PC-9 (cell line): ENCODE results near the gene RPS4Y2. TPM values are rescaled to one million over a fixed set of nuclear protein-coding genes. Genes with fewer than 3 reads are reported as not detected.

Experiments used
- BruUV-seq: library from RNA; stranded (reverse); fragments of 400-500 nt; replicated peaks from 2 replicates; lab custom pipeline; 2021; lab: Mats Ljungman, UMichigan
- CTCF ChIA-PET: fragments of 300-600 bp; sonication (Branson Sonifier 250); formaldehyde crosslinking; loops from one replicate; lab custom pipeline; 2022; ENCODE audit warnings: antibody characterized with exemption; lab: Charles Lee
- POLR2A ChIA-PET: fragments of 300-600 bp; sonication (Branson Sonifier 250); formaldehyde crosslinking; loops from one replicate; lab custom pipeline; 2022; ENCODE audit warnings: antibody characterized with exemption; ENCODE audit not compliant: unreplicated experiment; lab: Charles Lee
- DNase-seq, 2 experiments: peaks; one replicate each; pipeline versions ENCODE4 v3.0.0 to v3.0.0-alpha.2; 2015 to 2022; ENCODE audit warnings: mixed read lengths in 1 of 2
- H2AFZ ChIP-seq: fragments of 200-600 bp; sonication (generic); 2 replicates; pipeline ENCODE4 v1.8.1; 2017; ENCODE audit warnings: antibody characterized with exemption
- H3F3A ChIP-seq: fragments of 200-600 bp; sonication (generic); 2 replicates; pipeline ENCODE4 v1.8.1; 2017; ENCODE audit warnings: antibody characterized with exemption, mild to moderate bottlenecking, low read depth; ENCODE audit not compliant: insufficient read depth
- H3K27ac ChIP-seq: fragments of 200-600 bp; sonication (generic); 2 replicates; pipeline ENCODE4 v1.6.1; 2016; ENCODE audit warnings: mixed run types
- H3K27me3 ChIP-seq: fragments of 200-600 bp; sonication (generic); 2 replicates; pipeline ENCODE4 v1.6.1; 2016; ENCODE audit warnings: low read depth, mixed run types; ENCODE audit not compliant: insufficient read depth
- H3K36me3 ChIP-seq: fragments of 200-600 bp; sonication (generic); 2 replicates; pipeline ENCODE4 v1.6.1; 2016; ENCODE audit warnings: low read depth, mixed run types
- H3K4me1 ChIP-seq: fragments of 200-600 bp; sonication (generic); replicated peaks from 2 replicates; pipeline ENCODE4 v1.6.1; 2016; ENCODE audit warnings: mixed run types; ENCODE audit not compliant: insufficient read depth
- H3K4me2 ChIP-seq: fragments of 200-600 bp; sonication (generic); 2 replicates; pipeline ENCODE4 v1.6.1; 2017; ENCODE audit warnings: mixed run types
- H3K4me3 ChIP-seq: fragments of 200-600 bp; sonication (generic); 2 replicates; pipeline ENCODE4 v1.6.1; 2016; ENCODE audit warnings: mixed run types
- H3K79me2 ChIP-seq: fragments of 200-600 bp; sonication (generic); 2 replicates; pipeline ENCODE4 v1.6.1; 2017; ENCODE audit warnings: low read depth, mixed run types
- H3K9me2 ChIP-seq: fragments of 200-600 bp; sonication (generic); 2 replicates; pipeline ENCODE4 v1.8.1; 2017; ENCODE audit warnings: mild to moderate bottlenecking; ENCODE audit not compliant: insufficient read depth
- H3K9me3 ChIP-seq: fragments of 200-600 bp; sonication (generic); 2 replicates; pipeline ENCODE4 v1.8.1; 2016; ENCODE audit warnings: low read depth; ENCODE audit not compliant: insufficient read depth
- H4K20me1 ChIP-seq: fragments of 200-600 bp; sonication (generic); 2 replicates; pipeline ENCODE4 v1.8.1; 2017; ENCODE audit not compliant: insufficient read depth
- CTCF ChIP-seq: fragments of 200-600 bp; sonication (generic); conservative IDR thresholded peaks from 2 replicates; pipeline ENCODE4 v1.6.1; 2017; ENCODE audit warnings: mixed run types, antibody characterized with exemption, mild to moderate bottlenecking, moderate library complexity
- EZH2 ChIP-seq: fragments of 200-600 bp; sonication (generic); IDR thresholded peaks from 2 replicates; pipeline ENCODE4 v1.8.0; 2017; ENCODE audit warnings: antibody characterized with exemption, low read depth
- intact Hi-C: fragments of 100-400 bp; cut with micrococcal nuclease; formaldehyde crosslinking; loops from one replicate; pipeline ENCODE4 v1.10.0; 2022; ENCODE audit not compliant: unreplicated experiment
- total RNA-seq: library from RNA; stranded (reverse); gene quantifications from 2 replicates; pipeline ENCODE4 v1.2.3, GENCODE V29; 2021

The RPS4Y2 gene
- total RNA-seq, 1 experiment from 2014 or later: not detected

- Histone ChIP-seq H3F3A (no peaks in the 10 kb centered on the region), H3K4me1 (no peaks in the 10 kb centered on the region), H3K4me2 (no peak overlapping the region), H2AFZ (no peak overlapping the region), H3K36me3 (no peaks in the 10 kb centered on the region), H3K9me2 (no peaks in the 10 kb centered on the region), H3K27ac (no peak overlapping the region), H4K20me1 (no peaks in the 10 kb centered on the region), H3K79me2 (no peaks in the 10 kb centered on the region), H3K4me3 (no peak overlapping the region), H3K9me3 (no peaks in the 10 kb centered on the region), H3K27me3 (no peaks in the 10 kb centered on the region)
- intact Hi-C loops: no loop called here
- ChIA-PET CTCF (no interaction called here), POLR2A (no interaction called here)
- DNase-seq: no peak
- no peak for TF ChIP-seq CTCF
- no peak for TF ChIP-seq EZH2
- BruUV-seq: no TSS peak
These were observed 29.1 kb downstream of the RPS4Y2 start for GRCh38 chrY:20784965-20785364.

GRCh38 chrY:20787076-20787475 lies 31.2 kb downstream of the RPS4Y2 start:
- intact Hi-C loops: no loop called here
- no TSS peak for BruUV-seq
- POLR2A ChIA-PET: no interaction called here
- Histone ChIP-seq H3K4me1 (no peaks in the 10 kb centered on the region), H3K36me3 (no peaks in the 10 kb centered on the region), H4K20me1 (no peaks in the 10 kb centered on the region), H3K9me2 (no peaks in the 10 kb centered on the region), H3F3A (no peaks in the 10 kb centered on the region), H3K27ac (no peak overlapping the region), H3K4me2 (no peak overlapping the region), H3K79me2 (no peaks in the 10 kb centered on the region), H3K9me3 (no peaks in the 10 kb centered on the region), H3K27me3 (no peaks in the 10 kb centered on the region), H2AFZ (no peak overlapping the region), H3K4me3 (no peak overlapping the region)
- CTCF ChIA-PET: no interaction called here
- TF ChIP-seq CTCF (no peak), EZH2 (no peak)
- no peak for DNase-seq

- Histone ChIP-seq H3K4me3 (no peak overlapping the region), H2AFZ (no peak overlapping the region), H3K79me2 (no peaks in the 10 kb centered on the region), H3K4me2 (no peak overlapping the region), H3K9me3 (no peaks in the 10 kb centered on the region), H4K20me1 (no peaks in the 10 kb centered on the region), H3K27me3 (no peaks in the 10 kb centered on the region), H3K4me1 (no peaks in the 10 kb centered on the region), H3K27ac (no peak overlapping the region), H3K36me3 (no peaks in the 10 kb centered on the region), H3F3A (no peaks in the 10 kb centered on the region), H3K9me2 (no peaks in the 10 kb centered on the region)
- no peak for TF ChIP-seq EZH2
- no peak for TF ChIP-seq CTCF
- ChIA-PET CTCF (no interaction called here), POLR2A (no interaction called here)
- no peak for DNase-seq
- BruUV-seq: no TSS peak
- intact Hi-C loops: no loop called here
These were observed 42.6 kb downstream of the RPS4Y2 start for GRCh38 chrY:20798351-20799049.
